ENCODE data around the gene DNAJC7.

The DNAJC7 gene
- long read RNA-seq, transcript DNAJC7-203 (14 exons, 2,022 nt) = major isoform, 373 of 569 reads
- long read RNA-seq, partial matches to known transcripts = 121 of 569 reads
- long read RNA-seq, other reads (novel, unspliced or antisense) = 69 of 569 reads

GRCh38 chr17:42016941-42017865 lies at the start of gene DNAJC7:
DNAJC7 (minus strand) TSS chr17:42017439; CDS start chr17:42017416, 23 bp downstream.
- Histone ChIP-seq H3K4me3 (replicated peaks; ENCODE audit: insufficient read depth, low read length) (peak within 1 kb of the TSS; percentile 88), H3K27me3 (ENCODE audit: insufficient read depth, poor library complexity, severe bottlenecking) (no peaks in the 10 kb centered on the region), H3K27ac (replicated peaks) (peak within 1 kb of the TSS; percentile 94)
- DNase-seq (ENCODE audit: low read depth in 1 of 2, low spot score in 1 of 2) = peak; percentile 91 to 93
- TF ChIP-seq REST (IDR thresholded peaks at IDR 0.05; ENCODE audit: insufficient replicate concordance, low read depth) (peak; percentile 73), POLR2AphosphoS5 (IDR thresholded peaks at IDR 0.05; ENCODE audit: low read depth) (peak; percentile 91), CTCF (IDR thresholded peaks at IDR 0.05; ENCODE audit: insufficient read depth, low read length) (no peak), SPI1 (IDR thresholded peaks at IDR 0.05; ENCODE audit: borderline replicate concordance, low read depth) (no peak), GABPA (IDR thresholded peaks at IDR 0.05; ENCODE audit: low read depth) (peak; percentile 82)

GRCh38 chr17:42065201-42065600 lies 48.0 kb upstream of the DNAJC7 start:
- TF ChIP-seq SPI1 (IDR thresholded peaks at IDR 0.05; ENCODE audit: borderline replicate concordance, low read depth) = no peak
- no peak for TF ChIP-seq REST (IDR thresholded peaks at IDR 0.05; ENCODE audit: insufficient replicate concordance, low read depth)
- TF ChIP-seq CTCF (IDR thresholded peaks at IDR 0.05; ENCODE audit: insufficient read depth, low read length) = no peak
- no peak for TF ChIP-seq POLR2AphosphoS5 (IDR thresholded peaks at IDR 0.05; ENCODE audit: low read depth)
- no peak for TF ChIP-seq GABPA (IDR thresholded peaks at IDR 0.05; ENCODE audit: low read depth)
- Histone ChIP-seq H3K27ac (replicated peaks) (no peak overlapping the region), H3K27me3 (ENCODE audit: insufficient read depth, poor library complexity, severe bottlenecking) (no peaks in the 10 kb centered on the region), H3K4me3 (replicated peaks; ENCODE audit: insufficient read depth, low read length) (no peak overlapping the region)
- DNase-seq (ENCODE audit: low read depth in 1 of 2, low spot score in 1 of 2) = no peak

- Histone ChIP-seq H3K27me3 (ENCODE audit: insufficient read depth, poor library complexity, severe bottlenecking) (no peaks in the 10 kb centered on the region), H3K4me3 (replicated peaks; ENCODE audit: insufficient read depth, low read length) (no peak overlapping the region), H3K27ac (replicated peaks) (no peak overlapping the region)
- no peak for TF ChIP-seq SPI1 (IDR thresholded peaks at IDR 0.05; ENCODE audit: borderline replicate concordance, low read depth)
- no peak for TF ChIP-seq GABPA (IDR thresholded peaks at IDR 0.05; ENCODE audit: low read depth)
- TF ChIP-seq CTCF (IDR thresholded peaks at IDR 0.05; ENCODE audit: insufficient read depth, low read length) = no peak
- no peak for TF ChIP-seq POLR2AphosphoS5 (IDR thresholded peaks at IDR 0.05; ENCODE audit: low read depth)
- no peak for TF ChIP-seq REST (IDR thresholded peaks at IDR 0.05; ENCODE audit: insufficient replicate concordance, low read depth)
- DNase-seq (ENCODE audit: low read depth in 1 of 2, low spot score in 1 of 2) = no peak
Measured at GRCh38 chr17:42062681-42063080, 45.4 kb upstream of the DNAJC7 start.

All from HL-60 (cell line).